ENCODE results near the gene UTS2R.
"Not testable (repeated sequence)": the region's sequence is repeated elsewhere in the genome, so short reads cannot be mapped to it uniquely, and the experiment has no call there.

Gene UTS2R

DNA sequence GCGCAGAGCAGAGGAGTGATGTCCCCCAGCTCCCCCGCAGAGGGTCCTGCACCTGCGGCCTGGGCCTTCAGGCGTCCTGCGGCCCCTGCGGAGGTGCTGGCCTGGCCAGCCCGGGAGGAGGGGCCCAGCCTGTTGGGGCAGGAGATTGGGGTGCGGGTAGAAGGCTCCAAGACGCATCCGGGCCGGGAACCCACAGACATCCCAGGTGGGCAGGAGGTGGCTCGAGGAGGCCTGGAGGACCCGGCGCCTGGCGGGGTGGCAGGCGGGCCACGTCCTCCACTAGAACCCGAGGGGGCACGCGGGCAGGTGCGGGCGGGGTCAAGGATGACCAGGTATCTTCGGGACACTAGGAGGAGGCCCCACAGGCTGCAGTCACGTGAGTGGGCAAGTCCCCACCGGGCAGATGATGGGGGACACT is 37.4 kb upstream of the UTS2R start:
- no peak for DNase-seq (ENCODE audit: low spot score)

DNA sequence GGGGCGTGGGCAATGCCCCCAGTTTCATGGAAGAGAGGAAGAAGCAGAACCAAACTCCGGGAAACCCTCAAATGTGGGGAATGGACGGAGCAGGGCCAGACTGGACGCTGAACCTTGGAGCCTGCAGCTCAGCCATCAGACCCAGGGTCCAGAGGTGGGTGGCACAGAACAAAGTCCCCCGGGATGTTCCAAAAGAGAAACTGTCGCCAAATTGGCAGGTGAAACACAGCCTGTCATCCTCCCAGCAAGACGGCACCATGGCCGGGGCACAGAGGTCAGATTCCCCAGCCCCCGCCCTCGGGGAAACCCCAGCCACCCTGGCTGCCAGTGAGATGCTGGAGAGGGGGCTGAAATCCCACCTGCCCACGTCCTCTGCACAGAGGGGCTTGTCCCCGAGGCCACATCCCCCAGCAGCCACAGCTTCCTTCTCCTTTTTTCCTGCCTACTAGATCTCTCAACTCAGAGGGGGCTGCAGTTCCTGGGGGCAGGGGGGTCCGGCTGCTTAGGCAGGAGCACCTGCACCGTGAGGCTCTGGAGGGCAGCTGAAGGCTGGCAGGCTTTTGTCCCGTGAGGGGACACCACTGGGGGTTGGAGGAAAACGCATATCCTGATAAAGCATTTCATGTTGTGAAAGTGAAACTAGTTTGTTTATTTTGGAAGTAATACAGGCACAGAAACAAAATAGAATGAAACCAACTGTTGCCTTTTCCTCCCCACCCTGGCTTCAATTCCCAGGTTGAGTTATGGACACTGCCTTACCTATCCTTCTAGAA is 36.8 kb upstream of the UTS2R start:
- no peak for DNase-seq (ENCODE audit: low spot score)

- no peak for DNase-seq (ENCODE audit: low spot score)
Measured at GRCh38 chr17:82338858-82339633, 32.5 kb upstream of the UTS2R start.

- DNase-seq (ENCODE audit: low spot score) = no peak
Measured at GRCh38 chr17:82339634-82340580, 31.7 kb upstream of the UTS2R start.

DNA sequence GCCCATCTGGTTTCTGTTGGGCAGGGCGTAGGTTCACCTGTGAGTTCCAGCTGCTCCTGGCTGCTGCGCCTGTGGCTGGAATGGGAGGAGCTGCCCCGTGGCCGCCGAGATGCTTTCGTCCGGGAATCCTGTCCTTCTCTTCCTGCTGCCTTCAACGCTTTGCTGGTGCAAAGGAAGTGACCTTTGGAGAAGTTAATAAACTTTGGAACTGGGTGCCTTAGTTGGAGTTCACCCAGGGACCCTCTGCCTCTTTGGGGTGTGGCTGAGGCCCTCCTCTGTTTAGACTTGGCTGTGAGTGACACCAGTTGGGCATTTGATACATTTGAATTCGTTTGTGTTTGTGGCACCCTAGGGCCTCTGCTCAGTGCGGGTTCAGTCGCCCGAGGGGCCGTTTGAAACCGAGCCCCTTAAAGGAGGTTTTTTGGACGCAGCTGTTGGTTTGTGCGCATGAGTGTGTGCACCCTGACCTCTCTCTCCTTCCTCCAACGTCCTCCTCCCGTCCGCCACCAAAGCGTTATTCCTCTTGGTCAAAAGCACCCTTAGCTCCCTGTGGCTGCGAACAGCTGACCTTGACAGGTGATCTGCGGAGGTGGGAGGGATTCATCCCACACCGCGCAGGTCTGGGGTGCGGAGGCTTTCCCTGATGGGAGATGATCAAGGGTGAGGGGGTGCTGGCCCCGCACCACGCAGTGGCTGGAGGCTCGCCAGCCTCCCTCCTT is 29.0 kb upstream of the UTS2R start:
- DNase-seq (ENCODE audit: low spot score) = no peak

- DNase-seq (ENCODE audit: low spot score) = no peak
Measured at GRCh38 chr17:82343560-82343959, 28.0 kb upstream of the UTS2R start.

DNA sequence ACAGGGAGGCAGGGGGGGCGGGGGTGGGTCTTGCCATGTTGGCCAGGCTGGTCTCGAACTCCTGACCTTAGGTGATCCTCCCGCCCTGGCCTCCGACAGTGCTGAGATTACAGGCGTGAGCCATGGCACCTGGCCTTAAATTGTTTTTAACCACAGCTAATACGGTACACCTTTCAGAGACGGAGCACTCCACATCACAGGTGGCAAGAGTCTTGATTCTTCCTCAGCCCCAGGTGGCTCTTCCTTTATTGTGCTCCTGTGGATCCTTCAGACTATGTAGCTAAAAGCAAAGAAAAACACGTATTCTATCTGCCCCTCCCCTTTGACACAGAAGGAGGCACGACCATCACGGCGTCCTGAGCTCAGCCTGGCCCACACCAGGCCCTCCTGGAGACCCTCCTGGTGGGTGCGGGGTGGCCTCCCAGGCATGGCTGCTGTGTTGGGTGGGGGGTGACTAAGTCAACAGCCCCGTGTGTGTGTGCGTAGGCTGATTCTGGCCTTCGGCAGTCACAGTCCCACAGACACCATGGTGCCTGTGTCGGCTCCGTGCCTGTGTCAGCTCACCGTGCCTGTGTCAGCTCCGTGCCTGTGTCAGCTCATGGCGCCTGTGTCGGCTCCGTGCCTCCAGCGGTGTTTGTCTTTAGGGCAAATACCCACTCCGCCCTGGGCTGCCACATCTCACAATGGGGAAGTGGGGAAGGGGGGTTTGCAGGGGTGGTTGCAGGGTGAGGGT is 27.2 kb upstream of the UTS2R start:
- no peak for DNase-seq (ENCODE audit: low spot score)

GRCh38 chr17:82345151-82345976 is 26.2 kb upstream of the UTS2R start:
- no peak for DNase-seq (ENCODE audit: low spot score)

DNA sequence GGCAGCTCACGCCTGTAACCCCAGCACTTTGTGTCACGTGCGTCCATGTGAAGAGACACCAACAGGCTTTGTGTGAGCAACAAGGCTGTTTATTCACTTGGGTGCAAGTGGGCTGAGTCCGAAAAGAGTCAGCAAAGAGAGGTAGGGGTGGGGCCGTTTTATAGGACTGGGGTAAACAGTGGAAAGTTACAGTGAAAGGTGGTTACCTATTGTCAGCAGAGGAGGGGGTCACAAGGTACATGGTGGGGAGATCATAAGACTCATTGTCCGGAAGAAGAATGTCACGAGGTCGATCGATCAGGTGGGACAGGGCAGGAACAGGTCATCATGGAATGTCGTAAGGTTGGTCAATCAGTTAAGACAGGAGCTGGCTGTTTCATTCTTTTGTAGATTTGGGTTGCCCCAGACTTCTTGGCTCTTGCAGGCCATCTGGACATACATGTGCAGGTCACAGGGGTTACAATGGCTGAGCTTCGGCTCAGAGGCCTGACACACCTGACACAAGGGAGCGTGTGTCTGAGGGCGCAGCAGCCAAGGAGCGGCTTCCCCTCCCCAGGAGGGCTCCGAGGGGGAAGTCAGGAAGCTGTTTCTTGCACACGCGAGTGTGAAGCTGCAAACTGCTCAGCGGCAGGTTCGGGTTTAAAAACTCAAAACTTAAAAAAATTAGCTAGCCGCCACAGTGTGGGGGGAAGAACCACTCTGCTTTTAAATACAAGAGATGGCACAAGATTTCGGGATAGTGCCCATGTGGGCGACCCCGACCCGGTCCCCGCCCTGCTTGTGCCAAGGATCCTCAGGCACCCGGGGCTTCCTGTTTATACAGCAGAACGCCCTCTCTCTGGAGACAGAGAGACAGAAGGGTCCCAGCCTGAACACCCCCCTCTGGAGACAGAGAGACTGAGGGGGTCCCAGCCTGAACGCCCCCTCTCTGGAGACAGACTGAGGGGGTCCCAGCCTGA is 24.9 kb upstream of the UTS2R start:
- peak; percentile 79 for DNase-seq (ENCODE audit: low spot score)

GRCh38 chr17:82347994-82348393 is 23.6 kb upstream of the UTS2R start:
- DNase-seq (ENCODE audit: low spot score) = not testable (repeated sequence)

GRCh38 chr17:82348434-82348833 is 23.1 kb upstream of the UTS2R start:
- DNase-seq (ENCODE audit: low spot score) = no peak

GRCh38 chr17:82348866-82349265 is 22.7 kb upstream of the UTS2R start:
- no peak for DNase-seq (ENCODE audit: low spot score)

GRCh38 chr17:82349287-82349701 is 22.3 kb upstream of the UTS2R start:
- DNase-seq (ENCODE audit: low spot score) = peak; percentile 58

- DNase-seq (ENCODE audit: low spot score) = no peak
Measured at GRCh38 chr17:82350182-82351030, 21.2 kb upstream of the UTS2R start.

DNA sequence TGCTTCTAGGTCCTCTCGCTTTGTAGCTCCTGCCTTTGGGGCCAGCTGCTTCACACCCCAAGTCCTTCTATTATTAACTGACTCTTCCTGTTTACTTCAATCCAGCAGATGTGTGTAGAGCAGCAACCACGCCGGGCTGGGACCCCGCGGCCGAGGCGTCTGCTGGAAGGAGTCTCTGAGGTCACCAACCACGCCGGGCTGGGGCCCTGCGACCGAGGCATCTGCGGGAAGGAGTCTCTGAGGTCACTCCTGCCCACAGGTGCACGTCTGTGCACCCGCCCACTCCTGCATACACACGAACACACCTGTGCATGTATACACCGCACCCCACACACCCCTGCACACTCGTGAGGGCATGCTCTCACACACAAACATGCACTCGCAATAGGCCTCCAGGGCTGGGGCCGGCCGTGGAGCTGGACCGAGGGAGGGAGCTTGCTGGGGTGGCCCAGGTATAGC is 20.3 kb upstream of the UTS2R start:
- DNase-seq (ENCODE audit: low spot score) = no peak

GRCh38 chr17:82351713-82352488 is 19.7 kb upstream of the UTS2R start:
- DNase-seq (ENCODE audit: low spot score) = peak; percentile 84

GRCh38 chr17:82353484-82353883 is 18.1 kb upstream of the UTS2R start:
- no peak for DNase-seq (ENCODE audit: low spot score)
